SK-N-SH (cell line): Measurements from ENCODE around the gene GGT5. TPM values are rescaled to one million over a fixed set of nuclear protein-coding genes. Genes with fewer than 3 reads are reported as not detected.
"Not testable (repeated sequence)": the region's sequence is repeated elsewhere in the genome, so short reads cannot be mapped to it uniquely, and the experiment has no call there.

Source experiments
- CTCF ChIA-PET: fragments of 300-600, 350-600 bp; formaldehyde crosslinking; extraction: SDS; loops from one replicate; lab custom pipeline; 2021; lab: Yijun Ruan, JAX
- POLR2A ChIA-PET: fragments of 350-600 bp; sonication (Branson Sonifier 250); formaldehyde crosslinking; extraction: SDS; loops from one replicate; lab custom pipeline; 2020; ENCODE audit warnings: antibody characterized with exemption, inconsistent platforms; lab: Yijun Ruan, JAX
- DNase-seq: peaks from one replicate; pipeline ENCODE4 v3.0.0; 2012
- H2AFZ ChIP-seq: fragments of 200-600 bp; sonication (generic); 2 replicates; pipeline ENCODE4 v1.8.1; 2016; ENCODE audit warnings: antibody characterized with exemption, mild to moderate bottlenecking, low read depth
- H3F3A ChIP-seq: fragments of 200-600 bp; sonication (generic); replicated peaks from 2 replicates; pipeline ENCODE3; 2016; ENCODE audit warnings: antibody characterized with exemption, mild to moderate bottlenecking; ENCODE audit not compliant: insufficient read depth
- H3K27ac ChIP-seq, 2 experiments: fragments of 200-500 bp in 1 of 2; fragments of 200-600 bp in 1 of 2; sonication (Bioruptor generic) in 1 of 2; sonication (generic), shearing (Covaris generic) in 1 of 2; 2 replicates each; pipeline versions ENCODE4 v1.5.1 to v1.6.1; 2014 to 2016; ENCODE audit warnings: low read depth in 2 of 2, inconsistent platforms in 1 of 2, low read length in 1 of 2, mild to moderate bottlenecking in 1 of 2, mixed read lengths in 1 of 2
- H3K27me3 ChIP-seq: fragments of 200-600 bp; sonication (generic), shearing (Covaris generic); 2 replicates; pipeline ENCODE4 v1.6.1; 2016; ENCODE audit warnings: mixed run types; ENCODE audit not compliant: insufficient read depth
- H3K36me3 ChIP-seq, 2 experiments: fragments of 200-500 bp in 1 of 2; fragments of 200-600 bp in 1 of 2; sonication (Bioruptor generic) in 1 of 2; sonication (generic) in 1 of 2; replicated peaks in 1 of 2; 2 replicates each; pipeline versions ENCODE3 to v1.5.1; 2014 to 2016; ENCODE audit warnings: low read length in 1 of 2, mild to moderate bottlenecking in 1 of 2; ENCODE audit not compliant: insufficient read depth in 2 of 2, control insufficient read depth in 1 of 2
- H3K4me1 ChIP-seq, 2 experiments: fragments of 200-500 bp in 1 of 2; fragments of 200-600 bp in 1 of 2; sonication (Bioruptor generic) in 1 of 2; sonication (generic), shearing (Covaris generic) in 1 of 2; 2 replicates each; pipeline versions ENCODE4 v1.5.1 to v1.6.1; 2014 to 2016; ENCODE audit warnings: low read depth in 1 of 2, low read length in 1 of 2, mixed run types in 1 of 2; ENCODE audit not compliant: insufficient read depth in 2 of 2, control insufficient read depth in 1 of 2
- H3K4me2 ChIP-seq: fragments of 200-600 bp; sonication (generic), shearing (Covaris generic); 2 replicates; pipeline ENCODE4 v1.6.1; 2017; ENCODE audit warnings: mixed run types
- H3K4me3 ChIP-seq, 2 experiments: fragments of 200-500 bp in 1 of 2; fragments of 200-600 bp in 1 of 2; sonication (Bioruptor generic) in 1 of 2; sonication (generic), shearing (Covaris generic) in 1 of 2; 2 replicates each; pipeline versions ENCODE4 v1.5.1 to v1.8.1; 2014 to 2016; ENCODE audit warnings: low read depth in 2 of 2, inconsistent platforms in 1 of 2, low read length in 1 of 2, mild to moderate bottlenecking in 1 of 2, mixed read lengths in 1 of 2, moderate library complexity in 1 of 2
- H3K79me2 ChIP-seq: fragments of 200-600 bp; sonication (generic); 2 replicates; pipeline ENCODE4 v1.8.1; 2017; ENCODE audit warnings: mild to moderate bottlenecking; ENCODE audit not compliant: insufficient read depth
- H3K9ac ChIP-seq: fragments of 200-600 bp; sonication (generic); 2 replicates; pipeline ENCODE4 v1.6.1; 2017; ENCODE audit warnings: mixed run types
- H3K9me2 ChIP-seq: fragments of 200-600 bp; sonication (generic); 2 replicates; pipeline ENCODE4 v1.6.1; 2017; ENCODE audit warnings: mixed run types
- H3K9me3 ChIP-seq: fragments of 200-600 bp; sonication (generic); 2 replicates; pipeline ENCODE4 v1.6.1; 2017; ENCODE audit warnings: mixed run types, mild to moderate bottlenecking, moderate library complexity
- H4K20me1 ChIP-seq: fragments of 200-600 bp; sonication (generic); 2 replicates; pipeline ENCODE4 v1.6.1; 2017; ENCODE audit warnings: mild to moderate bottlenecking, mixed run types; ENCODE audit not compliant: insufficient read depth
- GATA2 ChIP-seq: sonication (generic); formaldehyde crosslinking; IDR thresholded peaks from 2 replicates; pipeline ENCODE4 v1.5.0; 2020; ENCODE audit warnings: mild to moderate bottlenecking, missing genetic modification reagents
- SMC3 ChIP-seq: IDR thresholded peaks from 2 replicates; pipeline ENCODE4 v1.6.1; 2012; ENCODE audit warnings: low read depth, low read length, improper control_type of control experiment
- WGBS: methylation state at CpG from one replicate; pipeline ENCODE4 v1.1.6; 2017; ENCODE audit warnings: low lambda C conversion rate; 5-methylcytosine and 5-hydroxymethylcytosine counted together
- polyA plus RNA-seq, 3 experiments: library from polyadenylated mRNA; depleted of rRNA; stranded (reverse); fragments of >200 nt; gene quantifications; 2 replicates each; pipeline ENCODE4 v1.2.3, GENCODE V29; 2012

The GGT5 gene
- polyA plus RNA-seq, 1 of the 3 experiments (the other 2 are of a cell fraction), result 4.6 TPM

DNA sequence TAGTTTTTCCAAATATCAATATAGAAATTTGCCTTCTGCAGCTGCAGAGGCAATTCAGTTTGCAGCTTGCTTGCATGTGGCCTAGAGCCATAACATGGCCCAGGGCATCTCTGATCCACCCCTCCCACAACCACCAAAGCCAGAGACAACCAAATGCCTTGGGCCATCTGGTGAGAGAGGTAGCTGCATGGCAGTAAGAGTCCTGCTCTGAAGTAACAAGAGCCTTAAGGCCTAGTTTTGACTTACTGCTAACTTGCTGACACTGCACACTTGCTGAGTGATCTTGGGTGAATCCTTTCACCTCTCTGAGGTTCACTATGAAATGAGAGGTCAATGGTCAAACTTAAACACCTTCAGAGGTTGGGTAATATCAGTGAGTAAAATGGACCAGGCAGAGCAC, 20.9 kb upstream of the GGT5 start:
- Histone ChIP-seq H4K20me1 (no peaks in the 10 kb centered on the region), H3K27ac (peak overlapping the region in 1 of 2 experiments; percentile 67; a peak in 2 of 4 replicates), H3K9me2 (no peaks in the 10 kb centered on the region), H3K9me3 (no peaks in the 10 kb centered on the region), H2AFZ (peak overlapping the region; percentile 53; the same call in 1 of the 2 replicates), H3K27me3 (no peaks in the 10 kb centered on the region), H3K36me3 (no peaks in the 10 kb centered on the region), H3K79me2 (peaks cover under 1% of the 10 kb centered on the region; the same call in 1 of the 2 replicates), H3F3A (peaks cover 6% of the 10 kb centered on the region), H3K9ac (no peak overlapping the region), H3K4me3 (no peak overlapping the region), H3K4me1 (peaks cover 0 to 9% of the 10 kb centered on the region in 2 experiments; a peak in 1 of 4 replicates), H3K4me2 (no peak overlapping the region)
- no peak for DNase-seq
- TF ChIP-seq SMC3, result no peak
- TF ChIP-seq GATA2 (CRISPR knock-in tag), result 0 out of 2 replicates have a peak, but pooled peaks have one; percentile 14
- CTCF ChIA-PET, result interaction anchor here (1.2 kb wide), 1 partner anchor 77 kb away, joined by 5 read pairs; no protein-coding TSS in a partner anchor
- POLR2A ChIA-PET, result no interaction called here

DNA sequence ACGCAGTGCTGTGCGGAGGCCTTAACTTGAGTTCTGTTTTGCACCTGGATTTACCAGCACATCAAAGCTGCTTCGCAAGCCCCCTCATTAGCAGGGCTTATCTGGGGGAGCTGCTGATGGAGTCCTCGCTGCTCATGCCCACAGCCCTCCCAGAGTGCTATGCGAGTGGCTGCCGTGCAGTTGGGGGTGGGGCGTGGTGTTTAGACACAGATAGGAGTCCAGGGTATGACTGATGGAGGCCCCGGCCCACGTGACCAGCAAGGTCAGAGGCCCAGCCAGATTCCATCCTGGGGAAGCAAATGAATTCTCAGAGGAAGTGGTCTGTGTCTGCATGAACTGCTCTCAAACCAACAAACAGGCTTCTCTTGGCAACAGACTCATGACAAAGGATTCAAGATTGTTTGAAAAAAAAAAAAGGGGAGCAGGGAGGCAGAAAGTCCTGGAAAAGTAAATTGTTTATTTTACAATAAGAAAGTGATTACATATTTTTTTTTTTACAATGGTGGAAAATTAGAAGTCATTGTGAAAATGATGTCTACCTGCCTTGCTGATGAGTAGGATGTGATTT, 19.5 kb upstream of the GGT5 start:
- Histone ChIP-seq H3K27ac (peak overlapping the region; percentile 22 to 27; a peak in 2 of 4 replicates), H2AFZ (0 out of 2 replicates have a peak overlapping the region, but pooled peaks have one; percentile 53)
- H3F3A ChIP-seq, H4K20me1 ChIP-seq, CTCF ChIA-PET, H3K4me1 ChIP-seq, H3K9me2 ChIP-seq, DNase-seq, H3K79me2 ChIP-seq, H3K9ac ChIP-seq, H3K36me3 ChIP-seq, H3K27me3 ChIP-seq, H3K4me3 ChIP-seq, H3K4me2 ChIP-seq, POLR2A ChIA-PET, H3K9me3 ChIP-seq: not testable (repeated sequence)
- 91% methylated on average over 2 of the region's 9 CpGs for WGBS

DNA sequence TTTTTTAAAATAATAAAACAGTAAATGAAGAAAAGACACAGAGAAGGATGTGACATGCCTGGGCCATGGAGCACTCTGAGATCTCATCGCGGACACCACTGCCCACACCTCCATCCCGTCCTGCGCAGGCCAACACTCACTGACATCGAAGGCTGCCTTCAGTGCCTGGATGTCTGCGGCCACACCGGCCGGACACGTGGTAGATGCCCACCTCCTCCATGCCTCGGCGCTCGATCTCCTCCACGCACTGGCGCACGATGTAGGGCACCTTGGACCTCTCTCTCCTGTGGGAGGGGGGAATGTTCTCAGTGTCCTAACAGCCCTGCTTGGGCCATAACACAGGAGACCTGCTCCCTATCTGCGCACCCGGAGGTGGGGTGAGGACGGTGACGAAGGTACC, 18.6 kb upstream of the GGT5 start:
- DNase-seq, H3K9me2 ChIP-seq, H3K27ac ChIP-seq, H3K79me2 ChIP-seq, POLR2A ChIA-PET, H3K36me3 ChIP-seq, H3K4me3 ChIP-seq, H2AFZ ChIP-seq, H3K4me1 ChIP-seq, CTCF ChIA-PET, H3K9ac ChIP-seq, H3K9me3 ChIP-seq, H3K27me3 ChIP-seq, H4K20me1 ChIP-seq, H3F3A ChIP-seq, H3K4me2 ChIP-seq: not testable (repeated sequence)
- 97% methylated on average over 14 of the region's 19 CpGs for WGBS

DNA sequence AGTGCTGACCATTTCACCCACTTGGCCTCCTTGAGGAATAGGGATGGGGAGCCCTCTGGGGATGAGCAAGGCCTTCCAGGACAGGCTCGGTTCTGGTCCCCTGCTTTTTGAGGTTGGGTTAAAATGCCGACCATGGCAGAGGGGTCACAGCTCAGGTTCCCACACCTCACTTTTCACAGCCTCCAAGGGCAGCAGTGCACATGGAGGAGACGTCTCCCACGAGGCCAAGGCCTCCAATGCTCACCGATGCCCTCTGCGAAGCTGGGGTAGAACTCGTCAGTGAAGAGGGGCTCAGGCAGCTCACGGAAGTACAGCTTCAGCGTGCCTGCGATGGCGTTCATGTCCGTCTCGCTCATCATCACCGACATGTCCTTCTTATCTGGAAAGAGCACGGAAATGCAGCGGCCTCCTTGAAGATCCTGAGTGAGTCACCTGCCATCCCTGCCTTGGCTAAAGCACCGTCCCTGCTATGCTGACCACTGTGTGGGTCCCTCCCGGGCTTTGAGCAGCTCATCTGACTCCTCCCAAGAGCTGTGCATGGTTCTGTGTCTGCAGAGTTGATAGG, 17.4 kb upstream of the GGT5 start:
- POLR2A ChIA-PET, H3K9ac ChIP-seq, H3K36me3 ChIP-seq, H3K79me2 ChIP-seq, H3K27ac ChIP-seq, H3K4me2 ChIP-seq, CTCF ChIA-PET, H3F3A ChIP-seq, H2AFZ ChIP-seq, H3K9me2 ChIP-seq, H3K4me1 ChIP-seq, H3K9me3 ChIP-seq, H3K27me3 ChIP-seq, DNase-seq, H4K20me1 ChIP-seq, H3K4me3 ChIP-seq: not testable (repeated sequence)
- WGBS, result 87% methylated on average over 12 of the region's 18 CpGs
